WTC11 (cell line): ENCODE results near the gene CSK. TPM values are rescaled to one million over a fixed set of nuclear protein-coding genes. Genes with fewer than 3 reads are reported as not detected.

ENCODE experiments used
- ATAC-seq: fragments of 200-7000 bp; cut with Tn5 transposase; 2 replicates; pipeline ENCODE4 v1.10.0; 2021; ENCODE audit warnings: mild to moderate bottlenecking, moderate library complexity
- CTCF ChIA-PET: fragments of 300-600 bp; sonication (Branson Sonifier 250); formaldehyde crosslinking; loops from one replicate; lab custom pipeline; 2021; ENCODE audit warnings: antibody characterized with exemption; lab: Charles Lee
- POLR2A ChIA-PET: fragments of 350-600 bp; sonication (Branson Sonifier 250); formaldehyde crosslinking; loops from one replicate; lab custom pipeline; 2021; ENCODE audit warnings: antibody characterized with exemption; lab: Charles Lee
- DNase-seq: peaks from one replicate; pipeline ENCODE4 v3.0.0; 2021; ENCODE audit warnings: low spot score
- H3K27ac Mint-ChIP-seq: 2 replicates; pipeline ENCODE4 v1.8.0; 2021; ENCODE audit warnings: mixed read lengths
- H3K27me3 Mint-ChIP-seq: 2 replicates; pipeline ENCODE4 v1.8.0; 2021; ENCODE audit warnings: low read depth, mild to moderate bottlenecking, moderate library complexity, mixed read lengths
- H3K36me3 Mint-ChIP-seq: 2 replicates; pipeline ENCODE4 v1.8.0; 2021; ENCODE audit warnings: mixed read lengths
- H3K4me1 Mint-ChIP-seq: 2 replicates; pipeline ENCODE4 v1.8.0; 2022; ENCODE audit warnings: mixed read lengths
- H3K4me3 Mint-ChIP-seq: 2 replicates; pipeline ENCODE4 v1.8.0; 2021; ENCODE audit warnings: mild to moderate bottlenecking, moderate library complexity, mixed read lengths
- H3K9me3 Mint-ChIP-seq: 2 replicates; pipeline ENCODE4 v1.8.0; 2021; ENCODE audit warnings: mixed read lengths
- AFF4 ChIP-seq: sonication (generic); formaldehyde crosslinking; IDR thresholded peaks from 2 replicates; pipeline ENCODE4 v1.8.1; 2023; ENCODE audit warnings: mild to moderate bottlenecking, missing genetic modification reagents, borderline replicate concordance
- ATF1 ChIP-seq: sonication (generic); formaldehyde crosslinking; IDR thresholded peaks from 2 replicates; pipeline ENCODE4 v1.8.1; 2023; ENCODE audit warnings: mild to moderate bottlenecking, moderate library complexity, missing genetic modification reagents
- CBFB ChIP-seq: sonication (generic); formaldehyde crosslinking; IDR thresholded peaks from 2 replicates; pipeline ENCODE4 v1.8.1; 2022; ENCODE audit warnings: mild to moderate bottlenecking, low read depth, missing genetic modification reagents
- CDX4 ChIP-seq: fragments of 250-450 bp; sonication (Bioruptor Pico); IDR thresholded peaks from 2 replicates; pipeline ENCODE4 v1.9.0; 2021; ENCODE audit warnings: moderate library complexity, mild to moderate bottlenecking, inconsistent platforms, borderline replicate concordance
- E2F1 ChIP-seq: sonication (generic); formaldehyde crosslinking; IDR thresholded peaks from 2 replicates; pipeline ENCODE4 v1.8.0; 2022; ENCODE audit warnings: mild to moderate bottlenecking, missing genetic modification reagents
- E2F4 ChIP-seq: sonication (generic); formaldehyde crosslinking; IDR thresholded peaks from 2 replicates; pipeline ENCODE4 v1.8.1; 2022; ENCODE audit warnings: low read depth, mild to moderate bottlenecking, moderate library complexity, missing genetic modification reagents, borderline replicate concordance
- FOXP1 ChIP-seq: sonication (generic); formaldehyde crosslinking; IDR thresholded peaks from 2 replicates; pipeline ENCODE4 v1.8.0; 2022; ENCODE audit warnings: missing genetic modification reagents, mild to moderate bottlenecking, moderate library complexity, borderline replicate concordance
- MLX ChIP-seq: sonication (generic); formaldehyde crosslinking; IDR thresholded peaks from 2 replicates; pipeline ENCODE4 v1.8.1; 2023; ENCODE audit warnings: mild to moderate bottlenecking, missing genetic modification reagents, moderate library complexity
- NFATC4 ChIP-seq: fragments of 250-450 bp; sonication (Bioruptor Pico); IDR thresholded peaks from 2 replicates; pipeline ENCODE4 v1.9.0; 2021; ENCODE audit warnings: mild to moderate bottlenecking
- SMAD4 ChIP-seq: sonication (generic); formaldehyde crosslinking; IDR thresholded peaks from 2 replicates; pipeline ENCODE4 v1.8.0; 2022; ENCODE audit warnings: mild to moderate bottlenecking, missing genetic modification reagents
- TCF7 ChIP-seq: sonication (generic); formaldehyde crosslinking; IDR thresholded peaks from 2 replicates; pipeline ENCODE4 v1.8.0; 2022; ENCODE audit warnings: mild to moderate bottlenecking, low read depth, missing genetic modification reagents, moderate library complexity
- ZNF232 ChIP-seq: sonication (generic); formaldehyde crosslinking; IDR thresholded peaks from 2 replicates; pipeline ENCODE4 v1.8.0; 2022; ENCODE audit warnings: mild to moderate bottlenecking, missing genetic modification reagents
- ZNF425 ChIP-seq: fragments of 250-450 bp; sonication (Bioruptor Pico); conservative IDR thresholded peaks from 2 replicates; pipeline ENCODE4 v1.9.0; 2021; ENCODE audit warnings: mild to moderate bottlenecking
- ZSCAN18 ChIP-seq: fragments of 250-450 bp; sonication (Bioruptor Pico); IDR thresholded peaks from 2 replicates; pipeline ENCODE4 v2.1.2; 2022; ENCODE audit warnings: mild to moderate bottlenecking, moderate library complexity
- total RNA-seq: library from RNA; stranded (reverse); gene quantifications from 3 replicates; pipeline ENCODE4 v1.2.3, GENCODE V29; 2021

The CSK gene
- total RNA-seq, 1 experiment from 2014 or later = 55.1 TPM

GRCh38 chr15:74748322-74748946, 33.4 kb upstream of the CSK start, which contains the start of gene CYP1A2:
CYP1A2 (plus strand) TSS chr15:74748845; CDS start chr15:74749739, 894 bp downstream.
- CTCF ChIA-PET = interaction anchor here (0.9 to 5.8 kb wide), 6 partner anchors 12 to 127 kb away, joined by 3 to 56 read pairs (median 6); no protein-coding TSS in a partner anchor
- TF ChIP-seq MLX (no peak), ZSCAN18 (CRISPR knock-in tag) (no peak), CDX4 (CRISPR knock-in tag) (no peak), CBFB (CRISPR knock-in tag) (no peak), TCF7 (CRISPR knock-in tag) (no peak)
- Mint-ChIP-seq H3K4me1 (peaks cover 7% of the 10 kb centered on the region; the same call in 1 of the 2 replicates), H3K36me3 (no peaks in the 10 kb centered on the region), H3K27ac (no peak within 1 kb of the TSS), H3K9me3 (no peaks in the 10 kb centered on the region), H3K27me3 (peaks cover 12% of the 10 kb centered on the region), H3K4me3 (no peak within 1 kb of the TSS)
- no peak for ATAC-seq
- POLR2A ChIA-PET = no interaction called here
- no peak for DNase-seq

GRCh38 chr15:74749832-74750231, 32.0 kb upstream of the CSK start:
- ChIA-PET CTCF (interaction anchor here (0.5 to 5.8 kb wide), 5 partner anchors 13 to 580 kb away, joined by 3 to 56 read pairs (median 6); no protein-coding TSS in a partner anchor), POLR2A (interaction anchor here (2.5 kb wide), 1 partner anchor 10 kb away, joined by 11 read pairs; no protein-coding TSS in a partner anchor)
- Mint-ChIP-seq H3K4me3 (no peak overlapping the region), H3K4me1 (peaks cover 7% of the 10 kb centered on the region; the same call in 1 of the 2 replicates), H3K36me3 (no peaks in the 10 kb centered on the region), H3K27me3 (peaks cover 6% of the 10 kb centered on the region), H3K9me3 (no peaks in the 10 kb centered on the region)
- no peak for ATAC-seq
- TF ChIP-seq E2F4 (no peak), FOXP1 (CRISPR knock-in tag) (peak; percentile 44; the same call in 1 of the 2 replicates), AFF4 (no peak), ATF1 (CRISPR knock-in tag) (no peak)
- TF ChIP-seq, all 79 proteins: peak for 1
- no peak overlapping the region for H3K27ac Mint-ChIP-seq
- DNase-seq = no peak

GRCh38 chr15:74750751-74751150, 31.1 kb upstream of the CSK start:
- POLR2A ChIA-PET = interaction anchor here (0.5 to 2.5 kb wide), 2 partner anchors 10 to 112 kb away, joined by 3 to 11 read pairs; no protein-coding TSS in a partner anchor
- H3K9me3 Mint-ChIP-seq = no peaks in the 10 kb centered on the region
- TF ChIP-seq ZNF232 = no peak
- no peak for TF ChIP-seq NFATC4 (CRISPR knock-in tag)
- TF ChIP-seq SMAD4 = no peak
- TF ChIP-seq ZNF425 = no peak
- no peak for TF ChIP-seq E2F1 (CRISPR knock-in tag)

More at GRCh38 chr15:74750751-74751150, 31.1 kb upstream of the CSK start:
- Mint-ChIP-seq H3K4me3 (no peak overlapping the region), H3K4me1 (peaks cover 7% of the 10 kb centered on the region; the same call in 1 of the 2 replicates), H3K27ac (no peak overlapping the region), H3K27me3 (peaks cover 6% of the 10 kb centered on the region), H3K36me3 (no peaks in the 10 kb centered on the region)
- DNase-seq = no peak
- ATAC-seq = peak; percentile 65; the same call in 1 of the 2 replicates
- CTCF ChIA-PET = interaction anchor here (1.0 to 5.8 kb wide), 3 partner anchors 19 to 119 kb away, joined by 3 to 56 read pairs (median 4); no protein-coding TSS in a partner anchor
